ENCODE results near the gene PHLDA1.

DNA sequence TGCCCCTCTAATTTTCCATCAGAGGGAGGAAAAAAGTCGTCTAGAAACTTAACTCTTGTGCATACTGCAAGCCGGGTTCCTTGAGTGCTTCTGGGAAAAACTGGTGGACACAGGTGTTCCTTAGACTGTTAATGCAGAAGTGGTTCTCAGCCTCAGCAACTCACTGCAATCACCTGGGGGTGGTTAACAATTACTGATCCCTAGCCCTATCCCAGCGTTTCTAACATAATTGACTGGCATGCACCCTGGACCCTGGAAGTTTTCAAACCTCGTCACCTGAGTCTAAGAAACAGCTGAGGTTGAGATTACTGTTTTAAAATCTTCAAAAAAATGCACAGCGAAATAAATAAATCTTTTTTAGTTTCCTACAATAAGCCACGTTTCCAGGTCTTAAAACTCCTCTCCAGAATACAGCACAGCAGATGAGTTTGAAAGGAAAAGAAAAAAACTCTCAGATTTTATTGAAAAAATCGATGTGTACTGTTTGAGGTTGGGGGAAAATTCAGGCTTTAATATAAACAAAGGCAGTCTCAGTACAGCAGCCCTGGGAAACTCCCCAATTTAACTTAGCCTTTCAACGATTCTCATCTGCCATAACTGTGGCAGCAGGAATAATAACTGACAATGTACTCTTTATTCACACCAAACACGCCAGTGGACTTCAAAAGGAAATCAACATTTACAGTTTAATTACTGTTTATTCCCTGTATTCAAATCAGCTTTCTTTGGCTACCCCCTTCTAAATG is 45.4 kb downstream of the PHLDA1 start:
- TF ChIP-seq, protein P1, sequence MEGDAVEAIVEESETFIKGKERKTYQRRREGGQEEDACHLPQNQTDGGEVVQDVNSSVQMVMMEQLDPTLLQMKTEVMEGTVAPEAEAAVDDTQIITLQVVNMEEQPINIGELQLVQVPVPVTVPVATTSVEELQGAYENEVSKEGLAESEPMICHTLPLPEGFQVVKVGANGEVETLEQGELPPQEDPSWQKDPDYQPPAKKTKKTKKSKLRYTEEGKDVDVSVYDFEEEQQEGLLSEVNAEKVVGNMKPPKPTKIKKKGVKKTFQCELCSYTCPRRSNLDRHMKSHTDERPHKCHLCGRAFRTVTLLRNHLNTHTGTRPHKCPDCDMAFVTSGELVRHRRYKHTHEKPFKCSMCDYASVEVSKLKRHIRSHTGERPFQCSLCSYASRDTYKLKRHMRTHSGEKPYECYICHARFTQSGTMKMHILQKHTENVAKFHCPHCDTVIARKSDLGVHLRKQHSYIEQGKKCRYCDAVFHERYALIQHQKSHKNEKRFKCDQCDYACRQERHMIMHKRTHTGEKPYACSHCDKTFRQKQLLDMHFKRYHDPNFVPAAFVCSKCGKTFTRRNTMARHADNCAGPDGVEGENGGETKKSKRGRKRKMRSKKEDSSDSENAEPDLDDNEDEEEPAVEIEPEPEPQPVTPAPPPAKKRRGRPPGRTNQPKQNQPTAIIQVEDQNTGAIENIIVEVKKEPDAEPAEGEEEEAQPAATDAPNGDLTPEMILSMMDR (IDR thresholded peaks at IDR 0.05), result no peak
- TF ChIP-seq POLR2AphosphoS5 (IDR thresholded peaks at IDR 0.05), result no peak
